Epithelial cell of esophagus (primary cell): ENCODE data around the gene SMAD9.
A peak's percentile ranks its signal among the peaks of the same experiment; 100 is the strongest.

Experiments used
- DNase-seq: peaks from one replicate; pipeline ENCODE4 v3.0.0; 2010; ENCODE audit warnings: low read depth
- H3K4me3 ChIP-seq: 2 replicates; pipeline ENCODE4 v1.5.1; 2011; ENCODE audit warnings: mild to moderate bottlenecking, low read length, control low read depth
- CTCF ChIP-seq: IDR thresholded peaks from 2 replicates; pipeline ENCODE4 v1.5.1; 2011; ENCODE audit warnings: low read depth, mild to moderate bottlenecking, low read length, control low read depth, inconsistent platforms; ENCODE audit not compliant: insufficient read depth; ENCODE audit errors: missing control alignments

Gene SMAD9

GRCh38 chr13:36950330-36950729 is 30.3 kb upstream of the SMAD9 start:
- TF ChIP-seq CTCF: no peak
- DNase-seq: no peak
- H3K4me3 ChIP-seq: no peak overlapping the region

- no peak overlapping the region for H3K4me3 ChIP-seq
- no peak for DNase-seq
- no peak for TF ChIP-seq CTCF
Measured at GRCh38 chr13:36945078-36945477, 25.0 kb upstream of the SMAD9 start.

GRCh38 chr13:36925603-36926002 is 5.6 kb upstream of the SMAD9 start:
- no peak for TF ChIP-seq CTCF
- no peak for DNase-seq
- H3K4me3 ChIP-seq: no peak overlapping the region

DNA sequence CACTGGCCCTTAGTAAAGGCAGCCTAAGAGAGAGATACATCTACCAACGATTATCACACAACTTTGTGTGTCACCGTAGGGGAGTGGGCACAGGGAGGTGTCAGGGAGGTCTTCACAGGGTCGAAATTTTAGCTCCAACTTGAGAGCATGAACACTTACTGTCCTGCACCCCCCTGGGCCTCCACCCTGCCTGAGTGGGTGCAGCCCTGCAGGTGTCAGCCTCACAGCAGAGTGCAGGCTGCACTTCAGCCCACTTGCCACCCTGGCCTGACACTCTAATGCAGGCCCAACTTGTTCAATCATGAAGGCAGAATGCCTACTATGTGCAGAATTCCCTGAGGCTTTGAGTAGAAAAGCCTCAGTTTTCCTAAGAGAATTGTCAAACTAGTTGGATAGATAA is 4.0 kb upstream of the SMAD9 start:
- TF ChIP-seq CTCF: no peak
- DNase-seq: no peak
- H3K4me3 ChIP-seq: no peak overlapping the region

- TF ChIP-seq CTCF: no peak
- H3K4me3 ChIP-seq: no peak overlapping the region
- DNase-seq: no peak
Measured at GRCh38 chr13:36921631-36922301, 1.7 kb upstream of the SMAD9 start.

GRCh38 chr13:36920616-36921185 is 663 bp upstream of the SMAD9 start:
- peak overlapping the region; percentile 14 for H3K4me3 ChIP-seq
- no peak for TF ChIP-seq CTCF
- no peak for DNase-seq
